HepG2 (cell line): ENCODE measurements around the gene ADCY7. TPM values are rescaled to one million over a fixed set of nuclear protein-coding genes. Genes with fewer than 3 reads are reported as not detected.

Experiments
- ARID5B ChIP-seq: IDR thresholded peaks from 2 replicates; pipeline ENCODE4 v1.4.0; 2020; ENCODE audit warnings: mild to moderate bottlenecking, missing genetic modification reagents
- FOSL2 ChIP-seq: sonication (generic); formaldehyde crosslinking; IDR thresholded peaks from 2 replicates; pipeline ENCODE4 v1.4.0; 2020; ENCODE audit warnings: missing genetic modification reagents
- FOXO1 ChIP-seq: sonication (generic); formaldehyde crosslinking; IDR thresholded peaks from 2 replicates; pipeline ENCODE4 v1.4.0; 2020; ENCODE audit warnings: missing genetic modification reagents
- GATAD2A ChIP-seq: IDR thresholded peaks from 2 replicates; pipeline ENCODE4 v1.6.1; 2016
- HES4 ChIP-seq: sonication (generic); formaldehyde crosslinking; IDR thresholded peaks from 2 replicates; pipeline ENCODE4 v1.9.0; 2021; ENCODE audit warnings: mild to moderate bottlenecking, missing genetic modification reagents, borderline replicate concordance
- HOXA3 ChIP-seq: sonication (generic); formaldehyde crosslinking; IDR thresholded peaks from 2 replicates; pipeline ENCODE4 v1.5.0; 2020; ENCODE audit warnings: missing genetic modification reagents
- MATR3 ChIP-seq: sonication (generic); formaldehyde crosslinking; IDR thresholded peaks from 2 replicates; pipeline ENCODE4 v1.4.0; 2020; ENCODE audit warnings: missing genetic modification reagents
- NCOA5 ChIP-seq: sonication (generic); formaldehyde crosslinking; IDR thresholded peaks from 2 replicates; pipeline ENCODE4 v1.4.0; 2020; ENCODE audit warnings: missing genetic modification reagents
- RFXAP ChIP-seq: sonication (generic); formaldehyde crosslinking; IDR thresholded peaks from 2 replicates; pipeline ENCODE4 v1.4.0; 2020; ENCODE audit warnings: missing genetic modification reagents, borderline replicate concordance
- TARDBP ChIP-seq: sonication (generic); formaldehyde crosslinking; IDR thresholded peaks from 2 replicates; pipeline ENCODE4 v1.8.0; 2022; ENCODE audit warnings: mild to moderate bottlenecking, missing genetic modification reagents
- YEATS4 ChIP-seq: sonication (generic); formaldehyde crosslinking; IDR thresholded peaks from 2 replicates; pipeline ENCODE4 v1.4.0; 2020; ENCODE audit warnings: missing genetic modification reagents, borderline replicate concordance
- ZBTB34 ChIP-seq: sonication (generic); formaldehyde crosslinking; IDR thresholded peaks from 2 replicates; pipeline ENCODE4 v1.8.0; 2022; ENCODE audit warnings: mild to moderate bottlenecking, missing genetic modification reagents
- ZEB1 ChIP-seq: IDR thresholded peaks from 2 replicates; pipeline ENCODE4 v1.6.1; 2012; ENCODE audit warnings: mild to moderate bottlenecking, low read depth, inconsistent platforms; ENCODE audit not compliant: insufficient replicate concordance
- ZNF12 ChIP-seq: sonication (generic); formaldehyde crosslinking; IDR thresholded peaks from 2 replicates; pipeline ENCODE4 v1.5.0; 2020; ENCODE audit warnings: missing genetic modification reagents
- ZNF3 ChIP-seq: IDR thresholded peaks from 2 replicates; pipeline ENCODE4 v1.7.0; 2017; ENCODE audit warnings: inconsistent platforms
- ZNF326 ChIP-seq: sonication (generic); formaldehyde crosslinking; IDR thresholded peaks from 2 replicates; pipeline ENCODE4 v1.4.0; 2020; ENCODE audit warnings: missing genetic modification reagents, borderline replicate concordance
- ZNF644 ChIP-seq: IDR thresholded peaks from 2 replicates; pipeline ENCODE4 v1.6.1; 2016; ENCODE audit warnings: low read depth
- ZNF790 ChIP-seq: sonication (generic); formaldehyde crosslinking; IDR thresholded peaks from 2 replicates; pipeline ENCODE4 v1.8.0; 2022; ENCODE audit warnings: missing genetic modification reagents, mild to moderate bottlenecking, borderline replicate concordance
- ZNF878 ChIP-seq: sonication (generic); formaldehyde crosslinking; IDR thresholded peaks from 2 replicates; pipeline ENCODE4 v1.8.1; 2023; ENCODE audit warnings: mild to moderate bottlenecking, missing genetic modification reagents, moderate library complexity
- polyA plus RNA-seq, 8 experiments: library from polyadenylated mRNA; depleted of rRNA in 3 of 8; stranded (reverse) in 7 of 8; unstranded in 1 of 8; fragments of >200 nt; fragmentation: Illumina TruSeq in 4 of 8; extraction: Trizol in 4 of 8; gene quantifications; 2 replicates each; pipeline versions ENCODE4 v1.2.1 to v1.2.3, GENCODE V29; 2011 to 2016; ENCODE audit warnings: low read depth in 4 of 8, missing spikeins in 1 of 8, mixed read lengths in 1 of 8; ENCODE audit not compliant: insufficient read depth in 1 of 8
- total RNA-seq, 5 experiments: library from RNA; depleted of rRNA; stranded (reverse); fragments of >200 nt; fragmentation: Illumina TruSeq; extraction: Trizol; gene quantifications; 2 replicates each; pipeline ENCODE4 v1.2.3, GENCODE V29; 2016; ENCODE audit warnings: low read depth in 1 of 5
- TF ChIP-seq, protein P1 (sequence below): sonication (generic); formaldehyde crosslinking; IDR thresholded peaks from 2 replicates; pipeline ENCODE4 v1.5.0; 2020; ENCODE audit warnings: mild to moderate bottlenecking, missing genetic modification reagents, moderate library complexity
- TF ChIP-seq, protein P2 (sequence below): sonication (generic); formaldehyde crosslinking; IDR thresholded peaks from 2 replicates; pipeline ENCODE4 v1.8.0; 2022; ENCODE audit warnings: missing genetic modification reagents, mild to moderate bottlenecking, inconsistent platforms, borderline replicate concordance

Gene ADCY7
- total and polyA plus RNA-seq, 2 of the 13 experiments (the other 11 are each of a cell fraction or from before 2014, with no cell fraction given), result 2.2 to 4.3 TPM

DNA sequence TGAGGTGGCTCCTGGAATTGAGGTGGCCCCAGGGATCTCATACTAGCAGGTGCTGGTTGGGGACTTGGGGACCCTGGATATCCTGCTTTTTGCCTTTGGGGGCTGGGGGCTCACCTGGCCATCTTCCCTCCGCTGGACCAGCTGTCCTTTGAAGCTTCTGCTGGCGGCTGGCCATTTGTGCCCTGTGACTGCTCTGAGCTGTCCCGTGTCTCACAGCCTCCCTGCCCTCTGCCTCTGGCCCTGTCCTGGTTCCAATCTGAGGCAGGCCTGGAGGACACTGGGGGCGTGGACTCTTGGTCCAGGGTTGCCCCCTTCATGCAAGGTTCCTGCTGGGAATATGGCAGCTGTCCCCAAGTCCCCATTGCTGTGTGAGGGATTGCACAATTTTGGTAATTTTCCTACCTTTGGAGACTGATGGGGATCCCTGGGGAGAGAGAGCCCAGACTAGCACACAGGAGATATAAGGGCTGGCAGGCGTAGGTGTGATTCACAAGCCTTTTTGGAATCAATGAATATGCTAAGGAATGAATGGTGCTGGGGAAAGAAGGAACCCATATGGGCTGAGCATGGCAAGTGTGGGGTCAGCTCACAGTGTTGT lies 19.2 kb downstream of the ADCY7 start (continued):
- TF ChIP-seq, protein P1, sequence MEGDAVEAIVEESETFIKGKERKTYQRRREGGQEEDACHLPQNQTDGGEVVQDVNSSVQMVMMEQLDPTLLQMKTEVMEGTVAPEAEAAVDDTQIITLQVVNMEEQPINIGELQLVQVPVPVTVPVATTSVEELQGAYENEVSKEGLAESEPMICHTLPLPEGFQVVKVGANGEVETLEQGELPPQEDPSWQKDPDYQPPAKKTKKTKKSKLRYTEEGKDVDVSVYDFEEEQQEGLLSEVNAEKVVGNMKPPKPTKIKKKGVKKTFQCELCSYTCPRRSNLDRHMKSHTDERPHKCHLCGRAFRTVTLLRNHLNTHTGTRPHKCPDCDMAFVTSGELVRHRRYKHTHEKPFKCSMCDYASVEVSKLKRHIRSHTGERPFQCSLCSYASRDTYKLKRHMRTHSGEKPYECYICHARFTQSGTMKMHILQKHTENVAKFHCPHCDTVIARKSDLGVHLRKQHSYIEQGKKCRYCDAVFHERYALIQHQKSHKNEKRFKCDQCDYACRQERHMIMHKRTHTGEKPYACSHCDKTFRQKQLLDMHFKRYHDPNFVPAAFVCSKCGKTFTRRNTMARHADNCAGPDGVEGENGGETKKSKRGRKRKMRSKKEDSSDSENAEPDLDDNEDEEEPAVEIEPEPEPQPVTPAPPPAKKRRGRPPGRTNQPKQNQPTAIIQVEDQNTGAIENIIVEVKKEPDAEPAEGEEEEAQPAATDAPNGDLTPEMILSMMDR (CRISPR knock-in tag), result no peak
- TF ChIP-seq NCOA5, result no peak
- TF ChIP-seq ZNF878 (CRISPR knock-in tag), result no peak
- no peak for TF ChIP-seq ZNF326 (CRISPR knock-in tag)
- no peak for TF ChIP-seq YEATS4 (CRISPR knock-in tag)
- TF ChIP-seq ZNF3 (CRISPR knock-in tag), result no peak
- TF ChIP-seq ZNF790 (CRISPR knock-in tag), result no peak
- no peak for TF ChIP-seq RFXAP (CRISPR knock-in tag)
- TF ChIP-seq FOSL2 (CRISPR knock-in tag), result peak; percentile 7; the same call in 1 of the 2 replicates
- TF ChIP-seq ZNF12 (CRISPR knock-in tag), result no peak
- TF ChIP-seq ZEB1, result no peak
- TF ChIP-seq, protein P2, sequence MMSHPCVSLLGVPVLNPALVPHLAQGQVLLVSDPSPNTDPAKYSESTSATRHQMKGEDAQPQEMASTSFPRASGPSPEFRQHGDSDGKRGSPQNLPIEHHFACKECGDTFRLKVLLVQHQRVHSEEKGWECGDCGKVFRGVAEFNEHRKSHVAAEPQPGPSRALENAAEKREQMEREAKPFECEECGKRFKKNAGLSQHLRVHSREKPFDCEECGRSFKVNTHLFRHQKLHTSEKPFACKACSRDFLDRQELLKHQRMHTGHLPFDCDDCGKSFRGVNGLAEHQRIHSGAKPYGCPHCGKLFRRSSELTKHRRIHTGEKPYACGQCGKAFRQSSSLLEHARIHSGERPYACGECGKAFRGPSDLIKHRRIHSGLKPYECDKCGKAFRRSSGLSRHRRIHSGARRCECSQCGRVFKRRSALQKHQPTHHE, result no peak
- no peak for TF ChIP-seq ARID5B (CRISPR knock-in tag)
- TF ChIP-seq FOXO1 (CRISPR knock-in tag), result no peak
- TF ChIP-seq ZNF644 (CRISPR knock-in tag), result peak; percentile 59; the same call in 1 of the 2 replicates
- TF ChIP-seq MATR3 (CRISPR knock-in tag), result no peak
- TF ChIP-seq TARDBP (CRISPR knock-in tag), result 0 out of 2 replicates have a peak, but pooled peaks have one; percentile 25
- 0 out of 2 replicates have a peak, but pooled peaks have one; percentile 21 for TF ChIP-seq HOXA3 (CRISPR knock-in tag)
- 0 out of 2 replicates have a peak, but pooled peaks have one; percentile 14 for TF ChIP-seq GATAD2A (CRISPR knock-in tag)
- TF ChIP-seq ZBTB34 (CRISPR knock-in tag), result peak; percentile 33; the same call in 1 of the 2 replicates
- TF ChIP-seq HES4, result no peak; the same call in 1 of the 2 replicates
